Measurements from ENCODE around the gene EMC8.

- TF ChIP-seq, protein P1, sequence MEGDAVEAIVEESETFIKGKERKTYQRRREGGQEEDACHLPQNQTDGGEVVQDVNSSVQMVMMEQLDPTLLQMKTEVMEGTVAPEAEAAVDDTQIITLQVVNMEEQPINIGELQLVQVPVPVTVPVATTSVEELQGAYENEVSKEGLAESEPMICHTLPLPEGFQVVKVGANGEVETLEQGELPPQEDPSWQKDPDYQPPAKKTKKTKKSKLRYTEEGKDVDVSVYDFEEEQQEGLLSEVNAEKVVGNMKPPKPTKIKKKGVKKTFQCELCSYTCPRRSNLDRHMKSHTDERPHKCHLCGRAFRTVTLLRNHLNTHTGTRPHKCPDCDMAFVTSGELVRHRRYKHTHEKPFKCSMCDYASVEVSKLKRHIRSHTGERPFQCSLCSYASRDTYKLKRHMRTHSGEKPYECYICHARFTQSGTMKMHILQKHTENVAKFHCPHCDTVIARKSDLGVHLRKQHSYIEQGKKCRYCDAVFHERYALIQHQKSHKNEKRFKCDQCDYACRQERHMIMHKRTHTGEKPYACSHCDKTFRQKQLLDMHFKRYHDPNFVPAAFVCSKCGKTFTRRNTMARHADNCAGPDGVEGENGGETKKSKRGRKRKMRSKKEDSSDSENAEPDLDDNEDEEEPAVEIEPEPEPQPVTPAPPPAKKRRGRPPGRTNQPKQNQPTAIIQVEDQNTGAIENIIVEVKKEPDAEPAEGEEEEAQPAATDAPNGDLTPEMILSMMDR (conservative IDR thresholded peaks at IDR 0.05): no peak
- no peak for TF ChIP-seq EZH2 (IDR thresholded peaks at IDR 0.05; ENCODE audit: low read depth)
These were observed 66.0 kb downstream of the EMC8 start for GRCh38 chr16:85733155-85733838.

Data from PC-9 (cell line).